H9 (cell line): Measurements from ENCODE around the gene VAMP3. TPM values are rescaled to one million over a fixed set of nuclear protein-coding genes. Genes with fewer than 3 reads are reported as not detected.

Experiments
- DNase-seq: peaks from one replicate; pipeline ENCODE4 v3.0.0-alpha.2; 2017
- H2AFZ ChIP-seq: one replicate; pipeline ENCODE4 v1.6.1; 2013; ENCODE audit warnings: mild to moderate bottlenecking, low read length, control low read depth, moderate library complexity
- H2AK5ac ChIP-seq: 2 replicates; pipeline ENCODE4 v1.6.1; 2013; ENCODE audit warnings: low read length, control low read depth, mixed read lengths; ENCODE audit not compliant: insufficient read length
- H2BK120ac ChIP-seq: one replicate; pipeline ENCODE4 v1.6.1; 2013; ENCODE audit warnings: low read depth, mild to moderate bottlenecking, low read length, control low read depth, inconsistent platforms; ENCODE audit not compliant: poor library complexity, severe bottlenecking
- H2BK12ac ChIP-seq: 2 replicates; pipeline ENCODE4 v1.6.1; 2013; ENCODE audit warnings: low read length, control low read depth, mixed read lengths, low read depth; ENCODE audit not compliant: insufficient read length
- H2BK15ac ChIP-seq: 2 replicates; pipeline ENCODE4 v1.6.1; 2013; ENCODE audit warnings: low read depth, low read length, control low read depth
- H2BK20ac ChIP-seq: one replicate; pipeline ENCODE4 v1.6.1; 2013; ENCODE audit warnings: low read depth, mild to moderate bottlenecking, low read length, control low read depth, inconsistent platforms; ENCODE audit not compliant: poor library complexity, severe bottlenecking
- H2BK5ac ChIP-seq: 2 replicates; pipeline ENCODE4 v1.6.1; 2013; ENCODE audit warnings: low read length, control low read depth, mixed read lengths; ENCODE audit not compliant: insufficient read length
- H3K14ac ChIP-seq: 2 replicates; pipeline ENCODE4 v1.6.1; 2013; ENCODE audit warnings: low read length, control low read depth; ENCODE audit not compliant: insufficient read depth
- H3K18ac ChIP-seq: 2 replicates; pipeline ENCODE4 v1.6.1; 2013; ENCODE audit warnings: low read depth, mild to moderate bottlenecking, mixed read lengths, low read length, control low read depth; ENCODE audit not compliant: insufficient read length
- H3K23ac ChIP-seq: 2 replicates; pipeline ENCODE4 v1.6.1; 2013; ENCODE audit warnings: low read length, control low read depth, mixed read lengths, low read depth; ENCODE audit not compliant: insufficient read length
- H3K23me2 ChIP-seq: 2 replicates; pipeline ENCODE4 v1.6.1; 2013; ENCODE audit warnings: low read depth, mild to moderate bottlenecking, mixed read lengths, low read length, control low read depth; ENCODE audit not compliant: insufficient read length, poor library complexity, severe bottlenecking
- H3K27ac ChIP-seq: 2 replicates; pipeline ENCODE4 v1.5.1; 2013; ENCODE audit warnings: low read length, control low read depth, mixed read lengths, low read depth; ENCODE audit not compliant: insufficient read length
- H3K27me3 ChIP-seq: 2 replicates; pipeline ENCODE4 v1.6.1; 2013; ENCODE audit warnings: low read length, control low read depth, inconsistent platforms; ENCODE audit not compliant: insufficient read depth
- H3K4ac ChIP-seq: 2 replicates; pipeline ENCODE4 v1.6.1; 2013; ENCODE audit warnings: low read depth, mild to moderate bottlenecking, control low read depth, inconsistent platforms, low read length, moderate library complexity
- H3K4me1 ChIP-seq: 2 replicates; pipeline ENCODE4 v1.6.1; 2013; ENCODE audit warnings: low read length, control low read depth, inconsistent platforms; ENCODE audit not compliant: insufficient read depth
- H3K4me2 ChIP-seq: 2 replicates; pipeline ENCODE4 v1.6.1; 2013; ENCODE audit warnings: low read length, control low read depth, mixed read lengths; ENCODE audit not compliant: insufficient read length, insufficient read depth
- H3K56ac ChIP-seq: 2 replicates; pipeline ENCODE4 v1.6.1; 2013; ENCODE audit warnings: low read depth, mild to moderate bottlenecking, mixed read lengths, low read length, control low read depth; ENCODE audit not compliant: insufficient read length
- H3K79me1 ChIP-seq: 2 replicates; pipeline ENCODE4 v1.6.1; 2013; ENCODE audit warnings: low read depth, mild to moderate bottlenecking, moderate library complexity, low read length, control low read depth, inconsistent platforms; ENCODE audit not compliant: insufficient read depth, poor library complexity, severe bottlenecking
- H3K79me2 ChIP-seq: 2 replicates; pipeline ENCODE4 v1.6.1; 2013; ENCODE audit warnings: low read length, control low read depth, inconsistent platforms; ENCODE audit not compliant: insufficient read depth
- H3K9ac ChIP-seq: 2 replicates; pipeline ENCODE4 v1.6.1; 2013; ENCODE audit warnings: low read length, control low read depth, mixed read lengths; ENCODE audit not compliant: insufficient read length; ENCODE audit errors: extremely low read depth
- H3K9me3 ChIP-seq: one replicate; pipeline ENCODE4 v1.6.1; 2013; ENCODE audit warnings: low read depth, low read length, inconsistent platforms; ENCODE audit not compliant: control insufficient read depth
- H3T11ph ChIP-seq: one replicate; pipeline ENCODE4 v1.6.1; 2013; ENCODE audit warnings: mild to moderate bottlenecking, low read length, control low read depth, inconsistent platforms
- H4K20me1 ChIP-seq: one replicate; pipeline ENCODE4 v1.6.1; 2013; ENCODE audit not compliant: control insufficient read depth, insufficient read length, insufficient read depth
- H4K5ac ChIP-seq: 2 replicates; pipeline ENCODE4 v1.6.1; 2013; ENCODE audit warnings: low read depth, mild to moderate bottlenecking, mixed read lengths, low read length, control low read depth; ENCODE audit not compliant: insufficient read length
- H4K8ac ChIP-seq: replicated peaks from 2 replicates; pipeline ENCODE4 v1.6.1; 2013; ENCODE audit warnings: low read length, control low read depth, mixed read lengths, low read depth; ENCODE audit not compliant: insufficient read length
- H4K91ac ChIP-seq: 2 replicates; pipeline ENCODE4 v1.6.1; 2013; ENCODE audit warnings: low read depth, mild to moderate bottlenecking, moderate library complexity, mixed read lengths, low read length, control low read depth; ENCODE audit not compliant: insufficient read length
- H3K27ac Mint-ChIP-seq, 3 experiments: 2 replicates in 2 of 3; 3 replicates in 1 of 3; pipeline ENCODE4 v1.8.0; 2020 to 2021; ENCODE audit warnings: mixed read lengths in 3 of 3, mild to moderate bottlenecking in 1 of 3, moderate library complexity in 1 of 3
- H3K27me3 Mint-ChIP-seq: 2 replicates; pipeline ENCODE4 v1.8.0; 2021; ENCODE audit warnings: low read depth, mild to moderate bottlenecking, moderate library complexity, mixed read lengths
- H3K36me3 Mint-ChIP-seq, 3 experiments: 2 replicates in 2 of 3; 3 replicates in 1 of 3; pipeline ENCODE4 v1.8.0; 2020 to 2021; ENCODE audit warnings: low read depth in 3 of 3, mixed read lengths in 3 of 3; ENCODE audit not compliant: insufficient read depth in 1 of 3
- H3K4me1 Mint-ChIP-seq, 2 experiments: 2 replicates each; pipeline ENCODE4 v1.8.0; 2020; ENCODE audit warnings: mixed read lengths in 2 of 2
- H3K4me3 Mint-ChIP-seq, 2 experiments: 2 replicates in 1 of 2; 3 replicates in 1 of 2; pipeline ENCODE4 v1.8.0; 2020 to 2021; ENCODE audit warnings: mild to moderate bottlenecking in 2 of 2, mixed read lengths in 2 of 2, moderate library complexity in 1 of 2
- H3K9me3 Mint-ChIP-seq, 2 experiments: 2 replicates in 1 of 2; 3 replicates in 1 of 2; pipeline ENCODE4 v1.8.0; 2020; ENCODE audit warnings: mild to moderate bottlenecking in 2 of 2, mixed read lengths in 2 of 2, moderate library complexity in 1 of 2
- WGBS: extraction: QIAGEN DNeasy Blood & Tissue Kit; methylation state at CpG from one replicate; pipeline ENCODE4 v1.1.7; 2013; ENCODE audit warnings: missing lambda C conversion rate, low lambda C conversion rate, mixed read lengths; ENCODE audit not compliant: insufficient read length; ENCODE audit errors: extremely low coverage; 5-methylcytosine and 5-hydroxymethylcytosine counted together
- total RNA-seq: library from RNA; stranded (reverse); gene quantifications from 2 replicates; pipeline ENCODE4 v1.2.1, GENCODE V29; 2021
- TF ChIP-seq, protein P1 (sequence below): fragments of 200-600 bp; sonication (generic); conservative IDR thresholded peaks from 3 replicates; pipeline ENCODE4 v1.8.0; 2021; ENCODE audit warnings: antibody characterized with exemption, mild to moderate bottlenecking

VAMP3 gene
- total RNA-seq, 1 experiment from 2014 or later = 42.9 TPM

DNA sequence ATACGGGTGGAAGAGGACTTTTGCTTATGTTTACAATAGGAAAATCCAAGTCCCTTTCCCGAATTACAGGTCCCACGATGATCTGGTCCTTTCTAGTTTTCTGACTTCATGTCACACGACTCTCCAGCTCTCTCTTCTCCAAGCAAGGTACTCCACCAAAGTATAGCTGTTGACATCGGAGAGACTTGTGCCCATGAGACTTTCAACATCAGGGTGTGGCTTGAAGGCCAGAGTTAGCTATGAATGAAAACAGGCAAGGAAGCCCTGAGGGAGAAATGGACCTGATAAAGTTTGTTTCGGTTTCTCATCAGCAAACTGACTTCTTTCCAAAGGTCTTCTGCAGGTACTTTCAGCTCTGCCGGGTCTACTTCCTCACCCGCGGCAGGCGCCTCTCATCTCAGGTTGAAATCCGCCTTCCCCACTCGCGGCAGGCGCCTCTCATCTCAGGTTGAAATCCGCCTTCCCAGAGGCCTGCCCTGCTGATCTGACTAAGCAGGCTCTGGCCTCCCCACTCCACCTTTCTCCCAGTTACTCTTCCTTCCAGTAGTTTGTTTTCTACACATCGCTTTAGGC, 10.9 kb downstream of the VAMP3 start:
- DNase-seq = no peak
- H3K79me2 ChIP-seq = no peaks in the 10 kb centered on the region
- H3K27ac ChIP-seq = no peak overlapping the region
- H3K23me2 ChIP-seq = peaks cover 4% of the 10 kb centered on the region
- peak overlapping the region in 1 of 2 experiments; percentile 75; a peak in 3 of 5 replicates for H3K4me3 Mint-ChIP-seq
- H3K27ac Mint-ChIP-seq = peak overlapping the region in 1 of 3 experiments; percentile 34; a peak in 1 of 7 replicates
- no peak overlapping the region for H3K23ac ChIP-seq
- H4K8ac ChIP-seq = no peak overlapping the region
- H3K27me3 Mint-ChIP-seq = peaks cover 12% of the 10 kb centered on the region
- H3K9me3 Mint-ChIP-seq = peaks cover 10% of the 10 kb centered on the region in 2 experiments
- H2BK5ac ChIP-seq = no peak overlapping the region
- H3K14ac ChIP-seq = no peak overlapping the region
- peaks cover 6 to 7% of the 10 kb centered on the region in 2 experiments for H3K4me1 Mint-ChIP-seq
- no peak overlapping the region for H4K5ac ChIP-seq
- no peak overlapping the region for H2AFZ ChIP-seq
- peaks cover 34 to 61% (median 57%) of the 10 kb centered on the region in 3 experiments for H3K36me3 Mint-ChIP-seq
- H4K91ac ChIP-seq = no peak overlapping the region
- no peaks in the 10 kb centered on the region for H4K20me1 ChIP-seq
- H2BK120ac ChIP-seq = no peak overlapping the region
- H3K9me3 ChIP-seq = no peaks in the 10 kb centered on the region
- H2BK12ac ChIP-seq = no peak overlapping the region
- no CpG with 5 or more reads among the region's 16 CpGs for WGBS
- H3K56ac ChIP-seq = no peak overlapping the region
- H2AK5ac ChIP-seq = no peak overlapping the region
- H3K18ac ChIP-seq = no peak overlapping the region
- no peak overlapping the region for H3K9ac ChIP-seq
- no peak overlapping the region for H2BK20ac ChIP-seq
- no peak overlapping the region for H3K4ac ChIP-seq
- H3K4me1 ChIP-seq = no peaks in the 10 kb centered on the region
- no peaks in the 10 kb centered on the region for H3K79me1 ChIP-seq
- no peak overlapping the region for H2BK15ac ChIP-seq
- TF ChIP-seq, protein P1, sequence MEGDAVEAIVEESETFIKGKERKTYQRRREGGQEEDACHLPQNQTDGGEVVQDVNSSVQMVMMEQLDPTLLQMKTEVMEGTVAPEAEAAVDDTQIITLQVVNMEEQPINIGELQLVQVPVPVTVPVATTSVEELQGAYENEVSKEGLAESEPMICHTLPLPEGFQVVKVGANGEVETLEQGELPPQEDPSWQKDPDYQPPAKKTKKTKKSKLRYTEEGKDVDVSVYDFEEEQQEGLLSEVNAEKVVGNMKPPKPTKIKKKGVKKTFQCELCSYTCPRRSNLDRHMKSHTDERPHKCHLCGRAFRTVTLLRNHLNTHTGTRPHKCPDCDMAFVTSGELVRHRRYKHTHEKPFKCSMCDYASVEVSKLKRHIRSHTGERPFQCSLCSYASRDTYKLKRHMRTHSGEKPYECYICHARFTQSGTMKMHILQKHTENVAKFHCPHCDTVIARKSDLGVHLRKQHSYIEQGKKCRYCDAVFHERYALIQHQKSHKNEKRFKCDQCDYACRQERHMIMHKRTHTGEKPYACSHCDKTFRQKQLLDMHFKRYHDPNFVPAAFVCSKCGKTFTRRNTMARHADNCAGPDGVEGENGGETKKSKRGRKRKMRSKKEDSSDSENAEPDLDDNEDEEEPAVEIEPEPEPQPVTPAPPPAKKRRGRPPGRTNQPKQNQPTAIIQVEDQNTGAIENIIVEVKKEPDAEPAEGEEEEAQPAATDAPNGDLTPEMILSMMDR = no peak
- no peaks in the 10 kb centered on the region; the same call in 1 of the 2 replicates for H3K27me3 ChIP-seq
- H3K4me2 ChIP-seq = no peak overlapping the region
- no peak overlapping the region for H3T11ph ChIP-seq
